Endothelial cell of umbilical vein (primary cell): ENCODE measurements around the gene COBLL1. TPM values are rescaled to one million over a fixed set of nuclear protein-coding genes. Genes with fewer than 3 reads are reported as not detected.
A peak's percentile ranks its signal among the peaks of the same experiment; 100 is the strongest.

Experiments
- BruUV-seq: library from RNA; stranded (reverse); fragments of 400-500 nt; replicated peaks from 2 replicates; lab custom pipeline; 2021; lab: Mats Ljungman, UMichigan
- CTCF ChIA-PET: fragments of 300-600, 350-600 bp; sonication (Branson Sonifier 250); formaldehyde crosslinking; loops from one replicate; lab custom pipeline; 2021; ENCODE audit warnings: antibody characterized with exemption, inconsistent platforms; lab: Charles Lee
- POLR2A ChIA-PET: fragments of 300-600, 350-600 bp; sonication (Branson Sonifier 250); formaldehyde crosslinking; loops from one replicate; lab custom pipeline; 2021; ENCODE audit warnings: antibody characterized with exemption, inconsistent platforms; lab: Charles Lee
- DNase-seq: peaks from one replicate; pipeline ENCODE4 v3.0.0-alpha.2; 2011; ENCODE audit warnings: low read depth, low spot score
- FAIRE-seq: peaks from 2 replicates; lab custom pipeline; 2011; peaks lifted over from hg19 to GRCh38; lab: Jason Lieb, UNC
- H2AFZ ChIP-seq: 2 replicates; pipeline ENCODE4 v1.6.0; 2012; ENCODE audit warnings: low read depth, low read length, control low read depth, inconsistent platforms
- H3K27ac ChIP-seq: 2 replicates; pipeline ENCODE4 v1.5.1; 2011; ENCODE audit warnings: low read depth, mild to moderate bottlenecking, control low read depth, low read length, moderate library complexity; ENCODE audit not compliant: insufficient read depth
- H3K27me3 ChIP-seq, 2 experiments: 2 replicates each; pipeline versions ENCODE4 v1.6.0 to v1.6.1; 2011; ENCODE audit warnings: low read length in 2 of 2, mixed read lengths in 1 of 2; ENCODE audit not compliant: control insufficient read depth in 2 of 2, insufficient read depth in 2 of 2
- H3K36me3 ChIP-seq, 2 experiments: 2 replicates in 1 of 2; 3 replicates in 1 of 2; pipeline ENCODE4 v1.5.1; 2011; ENCODE audit warnings: low read length in 2 of 2, mild to moderate bottlenecking in 1 of 2, moderate library complexity in 1 of 2; ENCODE audit not compliant: control insufficient read depth in 2 of 2, insufficient read depth in 2 of 2; ENCODE audit errors: extremely low read depth in 1 of 2
- H3K4me1 ChIP-seq: 3 replicates; pipeline ENCODE4 v1.5.1; 2011; ENCODE audit warnings: mild to moderate bottlenecking, low read length; ENCODE audit not compliant: control insufficient read depth, insufficient read depth; ENCODE audit errors: extremely low read depth
- H3K4me2 ChIP-seq: 2 replicates; pipeline ENCODE4 v1.6.1; 2011; ENCODE audit warnings: low read length, control low read depth, mixed read lengths; ENCODE audit not compliant: insufficient read depth
- H3K4me3 ChIP-seq, 3 experiments: fragments of 200-600 bp in 1 of 3; sonication (generic), shearing (Covaris generic) in 1 of 3; replicated peaks in 1 of 3; 2 replicates each; pipeline ENCODE4 v1.5.1; 2011 to 2016; ENCODE audit warnings: control low read depth in 3 of 3, low read length in 3 of 3, mild to moderate bottlenecking in 2 of 3, inconsistent platforms in 1 of 3, low read depth in 1 of 3, moderate library complexity in 1 of 3; ENCODE audit not compliant: insufficient read depth in 1 of 3
- H3K79me2 ChIP-seq: 2 replicates; pipeline ENCODE4 v1.6.0; 2012; ENCODE audit warnings: low read length, inconsistent platforms; ENCODE audit not compliant: control insufficient read depth, insufficient read depth
- H3K9ac ChIP-seq: replicated peaks from 2 replicates; pipeline ENCODE3; 2011; ENCODE audit warnings: low read length, control low read depth; ENCODE audit not compliant: insufficient read depth; ENCODE audit errors: extremely low read depth
- H3K9me1 ChIP-seq: replicated peaks from 3 replicates; pipeline ENCODE4 v1.6.0; 2011; ENCODE audit warnings: mild to moderate bottlenecking, low read length; ENCODE audit not compliant: control insufficient read depth, insufficient read depth; ENCODE audit errors: extremely low read depth
- H3K9me3 ChIP-seq: replicated peaks from 2 replicates; pipeline ENCODE4 v1.5.1; 2012; ENCODE audit warnings: low read length, inconsistent platforms; ENCODE audit not compliant: control insufficient read depth, insufficient read depth
- H4K20me1 ChIP-seq: replicated peaks from 2 replicates; pipeline ENCODE3; 2011; ENCODE audit warnings: mild to moderate bottlenecking, low read length; ENCODE audit not compliant: control insufficient read depth, insufficient read depth; ENCODE audit errors: extremely low read depth
- CTCF ChIP-seq, 2 donors: IDR thresholded peaks; 1 replicate in 1 of 2; 2 replicates in 1 of 2; pipeline ENCODE4 v1.5.1; 2011; ENCODE audit warnings: low read length in 2 of 2, mild to moderate bottlenecking in 2 of 2, moderate library complexity in 2 of 2, control low read depth in 1 of 2, inconsistent platforms in 1 of 2, low read depth in 1 of 2; ENCODE audit not compliant: insufficient read depth in 1 of 2; ENCODE audit errors: extremely low read depth in 1 of 2
- FOS ChIP-seq: IDR thresholded peaks from 2 replicates; pipeline ENCODE4 v1.6.1; 2011; ENCODE audit warnings: mild to moderate bottlenecking, low read length, moderate library complexity, borderline replicate concordance; ENCODE audit not compliant: insufficient read depth
- GATA2 ChIP-seq: IDR thresholded peaks from 2 replicates; pipeline ENCODE4 v1.7.0; 2011; ENCODE audit warnings: low read depth, mild to moderate bottlenecking, moderate library complexity, mixed read lengths, low read length; ENCODE audit not compliant: insufficient read length, insufficient read depth
- JUN ChIP-seq: IDR thresholded peaks from 2 replicates; pipeline ENCODE4 v1.6.1; 2011; ENCODE audit warnings: borderline replicate concordance, low read depth; ENCODE audit not compliant: insufficient read length, insufficient read depth
- MAX ChIP-seq: IDR thresholded peaks from 2 replicates; pipeline ENCODE4 v1.6.1; 2011; ENCODE audit not compliant: insufficient read depth, insufficient read length
- MYC ChIP-seq: IDR thresholded peaks from one replicate; pipeline ENCODE4 v1.6.1; 2011; ENCODE audit warnings: mild to moderate bottlenecking, low read depth, low read length
- POLR2A ChIP-seq: IDR thresholded peaks from 2 replicates; pipeline ENCODE4 v1.6.1; 2012; ENCODE audit warnings: low read depth, mild to moderate bottlenecking, control low read depth, low read length
- dilution Hi-C: fragments of 300-500 bp; cut with MboI; formaldehyde crosslinking; loops from one replicate; pipeline ENCODE4 v1.15.0; 2019; ENCODE audit warnings: low sequenced_read_pairs; ENCODE audit not compliant: extremely low pct_ligation_motif_present
- intact Hi-C: fragments of 100-400 bp; cut with micrococcal nuclease; formaldehyde crosslinking; loops from one replicate; pipeline ENCODE4 v1.10.0; 2022
- polyA plus RNA-seq, 4 experiments: library from polyadenylated mRNA; depleted of rRNA in 3 of 4; stranded (reverse) in 3 of 4; unstranded in 1 of 4; fragments of >200 nt; gene quantifications; 2 replicates each; pipeline versions ENCODE4 v1.2.1 to v1.2.3, GENCODE V29; 2011 to 2012; ENCODE audit warnings: missing spikeins in 1 of 4
- total RNA-seq: library from RNA; stranded (reverse); gene quantifications from 2 replicates; pipeline ENCODE4 v1.2.3, GENCODE V29; 2021

COBLL1 gene
- total and polyA plus RNA-seq, 2 donors (not counting 3 experiments of a cell fraction or from before 2014, with no cell fraction given): 9.1 to 38.4 TPM

GRCh38 chr2:164717000-164717803, 124.4 kb downstream of the COBLL1 start:
- FAIRE-seq (peak; percentile 15), DNase-seq (peak; percentile 46)
- Histone ChIP-seq H3K4me2 (no peak overlapping the region), H4K20me1 (no peaks in the 10 kb centered on the region), H2AFZ (no peak overlapping the region), H3K4me1 (no peaks in the 10 kb centered on the region), H3K79me2 (no peaks in the 10 kb centered on the region), H3K36me3 (no peaks in the 10 kb centered on the region), H3K9me1 (no peaks in the 10 kb centered on the region), H3K4me3 (no peak overlapping the region), H3K27me3 (no peaks in the 10 kb centered on the region), H3K27ac (no peak overlapping the region), H3K9me3 (no peaks in the 10 kb centered on the region), H3K9ac (no peak overlapping the region)
- ChIA-PET CTCF (interaction anchor here (0.8 to 1.6 kb wide), 7 partner anchors 16 to 1548 kb away, joined by 3 to 9 read pairs (median 3); no protein-coding TSS in a partner anchor), POLR2A (no interaction called here)
- dilution Hi-C loops (no loop called here), intact Hi-C loops (loop anchor here (1.0 to 5.0 kb wide), 2 partner anchors 157 to 1560 kb away; no protein-coding TSS in a partner anchor)
- no TSS peak for BruUV-seq
- no peak for TF ChIP-seq MYC
- no peak for TF ChIP-seq JUN
- no peak for TF ChIP-seq FOS
- TF ChIP-seq CTCF (IDR thresholded peaks at IDR 0.05; ENCODE audit: extremely low read depth in 1 of 2, insufficient read depth in 1 of 2, low read depth in 1 of 2, low read length in 2 of 2): peak; percentile 10 to 37
- no peak for TF ChIP-seq POLR2A
- no peak for TF ChIP-seq MAX
- no peak for TF ChIP-seq GATA2
